ENCODE measurements around the gene GRK2. TPM values are rescaled to one million over a fixed set of nuclear protein-coding genes. Genes with fewer than 3 reads are reported as not detected.

The GRK2 gene
- total RNA-seq, 1 donor: 21.5 TPM

- DNase-seq (ENCODE audit: low read depth): no peak
- H3K4me3 ChIP-seq (ENCODE audit: low read depth, low read length): no peak overlapping the region
- TF ChIP-seq CTCF (IDR thresholded peaks at IDR 0.05; ENCODE audit: insufficient read depth, low read length): no peak
Observed at GRCh38 chr11:67283481-67283963, 17.2 kb downstream of the GRK2 start.

GRCh38 chr11:67284811-67285540, 18.7 kb downstream of the GRK2 start:
- TF ChIP-seq CTCF (IDR thresholded peaks at IDR 0.05; ENCODE audit: insufficient read depth, low read length): no peak
- no peak overlapping the region for H3K4me3 ChIP-seq (ENCODE audit: low read depth, low read length)
- DNase-seq (ENCODE audit: low read depth): no peak

GRCh38 chr11:67285541-67286498, 19.5 kb downstream of the GRK2 start:
- no peak for DNase-seq (ENCODE audit: low read depth)
- no peak for TF ChIP-seq CTCF (IDR thresholded peaks at IDR 0.05; ENCODE audit: insufficient read depth, low read length)
- H3K4me3 ChIP-seq (ENCODE audit: low read depth, low read length): no peak overlapping the region

- no peak for DNase-seq (ENCODE audit: low read depth)
- no peak overlapping the region for H3K4me3 ChIP-seq (ENCODE audit: low read depth, low read length)
- TF ChIP-seq CTCF (IDR thresholded peaks at IDR 0.05; ENCODE audit: insufficient read depth, low read length): no peak
Observed at GRCh38 chr11:67286621-67287333, 20.5 kb downstream of the GRK2 start.

GRCh38 chr11:67287355-67288197, 21.3 kb downstream of the GRK2 start:
- no peak for TF ChIP-seq CTCF (IDR thresholded peaks at IDR 0.05; ENCODE audit: insufficient read depth, low read length)
- H3K4me3 ChIP-seq (ENCODE audit: low read depth, low read length): peak overlapping the region; percentile 74
- DNase-seq (ENCODE audit: low read depth): no peak

GRCh38 chr11:67288198-67288451, 21.9 kb downstream of the GRK2 start:
- TF ChIP-seq CTCF (IDR thresholded peaks at IDR 0.05; ENCODE audit: insufficient read depth, low read length): no peak
- DNase-seq (ENCODE audit: low read depth): no peak
- H3K4me3 ChIP-seq (ENCODE audit: low read depth, low read length): peak overlapping the region; percentile 74
